Middle frontal gyrus (tissue), 1 donor: ENCODE results near the gene NCOA1.

Experiments used
- DNase-seq: peaks from one replicate; pipeline ENCODE4 v3.0.0-alpha.2; 2015; ENCODE audit warnings: low spot score; ENCODE audit errors: extremely low spot score

Gene NCOA1

GRCh38 chr2:24820175-24820513 lies 329.1 kb downstream of the NCOA1 start:
- no peak for DNase-seq
